Left ventricle myocardium inferior (tissue), 1 donor: Measurements from ENCODE around the gene LEKR1. TPM values are rescaled to one million over a fixed set of nuclear protein-coding genes. Genes with fewer than 3 reads are reported as not detected.

ENCODE experiments used
- DNase-seq: peaks from one replicate; pipeline ENCODE4 v3.0.0-alpha.2; 2020
- H3K27ac ChIP-seq: fragments of 200-600 bp; replicated peaks from 2 replicates; pipeline ENCODE4 v1.8.0; 2021
- H3K27me3 ChIP-seq: fragments of 200-600 bp; 2 replicates; pipeline ENCODE4 v1.8.0; 2021; ENCODE audit warnings: low read depth
- H3K36me3 ChIP-seq: fragments of 200-600 bp; 2 replicates; pipeline ENCODE4 v1.8.0; 2021
- H3K4me1 ChIP-seq: fragments of 200-600 bp; 2 replicates; pipeline ENCODE4 v1.8.0; 2021
- H3K4me3 ChIP-seq: fragments of 200-600 bp; 2 replicates; pipeline ENCODE4 v1.8.0; 2021; ENCODE audit warnings: mild to moderate bottlenecking, moderate library complexity
- H3K9me3 ChIP-seq: fragments of 200-600 bp; replicated peaks from 2 replicates; pipeline ENCODE4 v1.8.0; 2021
- CTCF ChIP-seq: fragments of 200-600 bp; IDR thresholded peaks from 2 replicates; pipeline ENCODE4 v1.8.0; 2021; ENCODE audit warnings: antibody characterized with exemption, mild to moderate bottlenecking, borderline replicate concordance
- intact Hi-C: fragments of 100-400 bp; cut with micrococcal nuclease; formaldehyde crosslinking; loops from one replicate; pipeline ENCODE4 v1.11.0; 2022
- total RNA-seq: library from RNA; stranded (reverse); fragmentation: NEBNext Ultra II Directional; extraction: Animal tissue kit (Norgen Biotek cat#: 25700); gene quantifications from one replicate; pipeline ENCODE4 v1.2.1, GENCODE V29; 2021
- donor health status: DM: no; HTN: yes; CAD: no; lungs with severe emphysema.

LEKR1 gene
- total RNA-seq, 1 donor from 2014 or later: 0.71 TPM

GRCh38 chr3:156834962-156835535 lies 8.9 kb downstream of the LEKR1 start:
- Histone ChIP-seq H3K4me3 (no peak overlapping the region), H3K27me3 (no peaks in the 10 kb centered on the region), H3K9me3 (no peaks in the 10 kb centered on the region), H3K27ac (no peak overlapping the region), H3K4me1 (no peaks in the 10 kb centered on the region), H3K36me3 (no peaks in the 10 kb centered on the region)
- no peak for DNase-seq
- TF ChIP-seq CTCF: no peak
- intact Hi-C loops: no loop called here

GRCh38 chr3:156836701-156837100 lies 10.5 kb downstream of the LEKR1 start:
- DNase-seq: no peak
- Histone ChIP-seq H3K4me3 (no peak overlapping the region), H3K4me1 (no peaks in the 10 kb centered on the region), H3K27ac (no peak overlapping the region), H3K36me3 (no peaks in the 10 kb centered on the region), H3K9me3 (no peaks in the 10 kb centered on the region), H3K27me3 (no peaks in the 10 kb centered on the region)
- TF ChIP-seq CTCF: no peak
- intact Hi-C loops: no loop called here

- no peak for DNase-seq
- TF ChIP-seq CTCF: no peak
- Histone ChIP-seq H3K27me3 (no peaks in the 10 kb centered on the region), H3K9me3 (no peaks in the 10 kb centered on the region), H3K4me1 (no peaks in the 10 kb centered on the region), H3K27ac (no peak overlapping the region), H3K4me3 (no peak overlapping the region), H3K36me3 (no peaks in the 10 kb centered on the region)
- intact Hi-C loops: no loop called here
Measured at GRCh38 chr3:156837115-156837514, 11.0 kb downstream of the LEKR1 start.

- Histone ChIP-seq H3K4me3 (no peak overlapping the region), H3K27me3 (no peaks in the 10 kb centered on the region), H3K27ac (no peak overlapping the region), H3K9me3 (no peaks in the 10 kb centered on the region), H3K4me1 (peaks cover 4% of the 10 kb centered on the region), H3K36me3 (no peaks in the 10 kb centered on the region)
- TF ChIP-seq CTCF: no peak
- intact Hi-C loops: no loop called here
- no peak for DNase-seq
Measured at GRCh38 chr3:156838035-156838434, 11.9 kb downstream of the LEKR1 start.

GRCh38 chr3:156840826-156841689 lies 14.9 kb downstream of the LEKR1 start:
- Histone ChIP-seq H3K9me3 (no peaks in the 10 kb centered on the region), H3K27me3 (no peaks in the 10 kb centered on the region), H3K27ac (no peak overlapping the region), H3K4me1 (peaks cover 5% of the 10 kb centered on the region), H3K4me3 (no peak overlapping the region), H3K36me3 (no peaks in the 10 kb centered on the region)
- TF ChIP-seq CTCF: no peak
- intact Hi-C loops: no loop called here
- DNase-seq: no peak
